HL-60 (cell line): ENCODE measurements around the gene CLPTM1L.
"Not testable (repeated sequence)": the region's sequence is repeated elsewhere in the genome, so short reads cannot be mapped to it uniquely, and the experiment has no call there.

Experiments used
- GABPA ChIP-seq: IDR thresholded peaks from 2 replicates; pipeline ENCODE4 v1.6.1; 2012; ENCODE audit warnings: low read depth
- POLR2AphosphoS5 ChIP-seq: IDR thresholded peaks from 2 replicates; pipeline ENCODE4 v1.6.1; 2012; ENCODE audit warnings: low read depth
- SPI1 ChIP-seq: IDR thresholded peaks from 2 replicates; pipeline ENCODE4 v1.6.1; 2012; ENCODE audit warnings: low read depth, mild to moderate bottlenecking, borderline replicate concordance
- TF ChIP-seq, protein P1 (sequence below): IDR thresholded peaks from one replicate; pipeline ENCODE4 v1.5.1; 2011; ENCODE audit warnings: low read length, control low read depth, inconsistent platforms; ENCODE audit not compliant: insufficient read depth
- TF ChIP-seq, protein P2 (sequence below): IDR thresholded peaks from 2 replicates; pipeline ENCODE4 v1.6.1; 2012; ENCODE audit warnings: low read depth; ENCODE audit not compliant: insufficient replicate concordance

DNA sequence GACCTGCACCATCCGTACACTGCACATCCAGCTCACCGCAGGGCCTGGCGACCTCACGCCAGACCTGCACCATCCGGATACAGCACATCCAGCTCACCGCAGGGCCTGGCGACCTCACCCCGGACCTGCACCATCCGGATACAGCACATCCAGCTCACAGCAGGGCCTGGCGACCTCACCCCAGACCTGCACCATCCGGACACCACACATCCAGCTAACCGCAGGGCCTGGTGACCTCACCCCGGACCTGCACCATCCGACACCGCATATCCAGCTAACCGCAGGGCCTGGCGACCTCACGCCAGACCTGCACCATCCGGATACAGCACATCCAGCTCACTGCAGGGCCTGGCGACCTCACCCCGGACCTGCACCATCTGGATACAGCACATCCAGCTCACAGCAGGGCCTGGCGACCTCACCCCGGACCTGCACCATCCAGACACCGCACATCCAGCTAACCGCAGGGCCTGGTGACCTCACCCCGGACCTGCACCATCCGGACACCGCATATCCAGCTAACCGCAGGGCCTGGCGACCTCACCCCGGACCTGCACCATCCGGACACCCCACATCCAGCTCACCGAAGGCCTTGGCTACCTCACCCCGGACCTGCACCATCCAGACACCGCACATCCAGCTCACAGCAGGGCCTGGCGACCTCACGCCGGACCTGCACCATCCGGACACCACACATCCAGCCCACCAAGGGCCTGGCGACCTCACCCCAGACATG, 61.7 kb downstream of the CLPTM1L start:
- TF ChIP-seq, protein P1, sequence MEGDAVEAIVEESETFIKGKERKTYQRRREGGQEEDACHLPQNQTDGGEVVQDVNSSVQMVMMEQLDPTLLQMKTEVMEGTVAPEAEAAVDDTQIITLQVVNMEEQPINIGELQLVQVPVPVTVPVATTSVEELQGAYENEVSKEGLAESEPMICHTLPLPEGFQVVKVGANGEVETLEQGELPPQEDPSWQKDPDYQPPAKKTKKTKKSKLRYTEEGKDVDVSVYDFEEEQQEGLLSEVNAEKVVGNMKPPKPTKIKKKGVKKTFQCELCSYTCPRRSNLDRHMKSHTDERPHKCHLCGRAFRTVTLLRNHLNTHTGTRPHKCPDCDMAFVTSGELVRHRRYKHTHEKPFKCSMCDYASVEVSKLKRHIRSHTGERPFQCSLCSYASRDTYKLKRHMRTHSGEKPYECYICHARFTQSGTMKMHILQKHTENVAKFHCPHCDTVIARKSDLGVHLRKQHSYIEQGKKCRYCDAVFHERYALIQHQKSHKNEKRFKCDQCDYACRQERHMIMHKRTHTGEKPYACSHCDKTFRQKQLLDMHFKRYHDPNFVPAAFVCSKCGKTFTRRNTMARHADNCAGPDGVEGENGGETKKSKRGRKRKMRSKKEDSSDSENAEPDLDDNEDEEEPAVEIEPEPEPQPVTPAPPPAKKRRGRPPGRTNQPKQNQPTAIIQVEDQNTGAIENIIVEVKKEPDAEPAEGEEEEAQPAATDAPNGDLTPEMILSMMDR = not testable (repeated sequence)
- TF ChIP-seq POLR2AphosphoS5, SPI1, GABPA: not testable (repeated sequence)
- TF ChIP-seq, protein P2, sequence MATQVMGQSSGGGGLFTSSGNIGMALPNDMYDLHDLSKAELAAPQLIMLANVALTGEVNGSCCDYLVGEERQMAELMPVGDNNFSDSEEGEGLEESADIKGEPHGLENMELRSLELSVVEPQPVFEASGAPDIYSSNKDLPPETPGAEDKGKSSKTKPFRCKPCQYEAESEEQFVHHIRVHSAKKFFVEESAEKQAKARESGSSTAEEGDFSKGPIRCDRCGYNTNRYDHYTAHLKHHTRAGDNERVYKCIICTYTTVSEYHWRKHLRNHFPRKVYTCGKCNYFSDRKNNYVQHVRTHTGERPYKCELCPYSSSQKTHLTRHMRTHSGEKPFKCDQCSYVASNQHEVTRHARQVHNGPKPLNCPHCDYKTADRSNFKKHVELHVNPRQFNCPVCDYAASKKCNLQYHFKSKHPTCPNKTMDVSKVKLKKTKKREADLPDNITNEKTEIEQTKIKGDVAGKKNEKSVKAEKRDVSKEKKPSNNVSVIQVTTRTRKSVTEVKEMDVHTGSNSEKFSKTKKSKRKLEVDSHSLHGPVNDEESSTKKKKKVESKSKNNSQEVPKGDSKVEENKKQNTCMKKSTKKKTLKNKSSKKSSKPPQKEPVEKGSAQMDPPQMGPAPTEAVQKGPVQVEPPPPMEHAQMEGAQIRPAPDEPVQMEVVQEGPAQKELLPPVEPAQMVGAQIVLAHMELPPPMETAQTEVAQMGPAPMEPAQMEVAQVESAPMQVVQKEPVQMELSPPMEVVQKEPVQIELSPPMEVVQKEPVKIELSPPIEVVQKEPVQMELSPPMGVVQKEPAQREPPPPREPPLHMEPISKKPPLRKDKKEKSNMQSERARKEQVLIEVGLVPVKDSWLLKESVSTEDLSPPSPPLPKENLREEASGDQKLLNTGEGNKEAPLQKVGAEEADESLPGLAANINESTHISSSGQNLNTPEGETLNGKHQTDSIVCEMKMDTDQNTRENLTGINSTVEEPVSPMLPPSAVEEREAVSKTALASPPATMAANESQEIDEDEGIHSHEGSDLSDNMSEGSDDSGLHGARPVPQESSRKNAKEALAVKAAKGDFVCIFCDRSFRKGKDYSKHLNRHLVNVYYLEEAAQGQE = not testable (repeated sequence)
